HUES6 (cell line): ENCODE data around the gene LINGO4.
"Not testable (repeated sequence)": the region's sequence is repeated elsewhere in the genome, so short reads cannot be mapped to it uniquely, and the experiment has no call there.

Experiments used
- H3K27ac ChIP-seq: 2 replicates; pipeline ENCODE4 v1.7.0; 2013; ENCODE audit warnings: low read depth, mild to moderate bottlenecking, low read length, inconsistent platforms
- H3K27me3 ChIP-seq: 2 replicates; pipeline ENCODE4 v1.6.1; 2013; ENCODE audit warnings: low read length; ENCODE audit not compliant: control insufficient read depth, insufficient read depth
- H3K36me3 ChIP-seq: 2 replicates; pipeline ENCODE4 v1.6.1; 2013; ENCODE audit warnings: low read length; ENCODE audit not compliant: control insufficient read depth, insufficient read depth
- H3K4me1 ChIP-seq: 2 replicates; pipeline ENCODE4 v1.6.1; 2013; ENCODE audit warnings: low read length; ENCODE audit not compliant: control insufficient read depth, insufficient read depth
- H3K4me3 ChIP-seq: 2 replicates; pipeline ENCODE4 v1.5.1; 2013; ENCODE audit warnings: low read depth, low read length
- H3K9ac ChIP-seq: one replicate; pipeline ENCODE4 v1.6.1; 2013; ENCODE audit warnings: mild to moderate bottlenecking, low read length
- H3K9me3 ChIP-seq: 2 replicates; pipeline ENCODE4 v1.6.1; 2013; ENCODE audit warnings: low read depth, low read length; ENCODE audit not compliant: control insufficient read depth, insufficient read depth

LINGO4 gene

DNA sequence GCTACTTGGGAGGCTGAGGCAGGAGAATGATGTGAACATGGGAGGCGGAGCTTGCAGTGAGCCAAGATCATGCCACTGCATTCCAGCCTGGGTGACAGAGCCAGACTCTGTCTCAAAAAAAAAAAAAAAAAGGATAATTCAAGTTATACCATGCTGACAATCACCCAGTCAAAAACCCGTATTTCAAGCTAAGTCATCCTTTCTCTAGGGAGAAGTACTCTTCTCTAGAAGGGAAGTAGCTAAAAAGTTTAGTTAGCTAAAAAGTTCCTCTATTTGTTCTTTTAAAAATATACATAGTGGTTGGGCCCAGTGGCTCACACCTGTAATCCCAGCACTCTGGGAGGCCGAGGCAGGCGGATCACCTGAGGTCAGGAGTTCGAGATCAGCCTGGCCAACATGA lies 24.5 kb downstream of the LINGO4 start:
- H3K4me1 ChIP-seq, result not testable (repeated sequence)

DNA sequence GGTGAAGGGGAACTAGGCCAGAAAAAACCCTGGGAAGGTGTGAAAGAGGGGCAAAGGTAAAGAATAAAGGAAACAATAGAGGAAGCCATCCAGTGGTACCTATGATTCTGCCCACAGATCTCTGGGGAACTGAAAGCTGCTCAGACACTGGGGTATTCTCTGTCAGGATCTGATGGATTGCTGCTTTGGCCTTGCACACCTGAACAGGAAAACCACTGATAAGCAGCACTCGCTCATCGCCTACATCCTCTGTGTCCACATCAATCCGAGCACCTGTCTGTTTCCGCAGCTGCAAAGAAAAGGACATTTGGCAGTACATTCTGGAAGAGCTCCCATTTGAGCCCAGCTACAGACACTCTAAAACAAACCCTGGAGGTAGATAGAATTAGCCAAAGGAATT lies 25.4 kb downstream of the LINGO4 start:
- Histone ChIP-seq H3K4me3 (no peak overlapping the region), H3K36me3 (peaks cover 41% of the 10 kb centered on the region), H3K27ac (no peak overlapping the region), H3K9ac (no peak overlapping the region), H3K27me3 (no peaks in the 10 kb centered on the region), H3K4me1 (no peaks in the 10 kb centered on the region), H3K9me3 (no peaks in the 10 kb centered on the region)

More for the DNA sequence above, 24.5 kb downstream of the LINGO4 start:
- H3K27me3 ChIP-seq, H3K9ac ChIP-seq, H3K4me3 ChIP-seq, H3K27ac ChIP-seq, H3K9me3 ChIP-seq: not testable (repeated sequence)
- peaks cover 32% of the 10 kb centered on the region for H3K36me3 ChIP-seq

- Histone ChIP-seq H3K36me3 (peaks cover 57% of the 10 kb centered on the region), H3K27me3 (no peaks in the 10 kb centered on the region), H3K9me3 (no peaks in the 10 kb centered on the region), H3K9ac (no peak overlapping the region), H3K4me3 (no peak overlapping the region), H3K4me1 (no peaks in the 10 kb centered on the region), H3K27ac (no peak overlapping the region)
Observed at GRCh38 chr1:151777317-151777716, 27.9 kb downstream of the LINGO4 start.

DNA sequence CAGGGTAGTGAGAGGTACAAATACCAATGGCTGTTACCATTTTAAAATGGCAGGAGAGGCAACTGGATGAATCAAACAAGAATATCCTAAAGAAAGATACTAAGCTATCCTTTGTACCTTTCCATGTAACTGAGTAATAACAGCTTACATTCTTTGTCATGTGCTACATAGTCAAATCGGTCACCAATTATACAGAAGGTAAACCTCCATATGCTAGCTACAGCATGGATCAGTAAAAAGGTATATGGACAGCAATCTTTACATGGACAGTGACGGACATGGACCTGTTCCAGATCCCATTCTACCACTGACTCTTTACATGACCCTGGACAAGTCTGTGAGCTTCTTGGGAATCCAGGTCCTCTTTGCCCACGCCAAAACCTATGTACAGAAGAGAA lies 28.6 kb downstream of the LINGO4 start:
- Histone ChIP-seq H3K36me3 (peaks cover 56% of the 10 kb centered on the region), H3K4me1 (no peaks in the 10 kb centered on the region), H3K4me3 (no peak overlapping the region), H3K9me3 (no peaks in the 10 kb centered on the region), H3K27ac (no peak overlapping the region), H3K27me3 (no peaks in the 10 kb centered on the region), H3K9ac (no peak overlapping the region)

DNA sequence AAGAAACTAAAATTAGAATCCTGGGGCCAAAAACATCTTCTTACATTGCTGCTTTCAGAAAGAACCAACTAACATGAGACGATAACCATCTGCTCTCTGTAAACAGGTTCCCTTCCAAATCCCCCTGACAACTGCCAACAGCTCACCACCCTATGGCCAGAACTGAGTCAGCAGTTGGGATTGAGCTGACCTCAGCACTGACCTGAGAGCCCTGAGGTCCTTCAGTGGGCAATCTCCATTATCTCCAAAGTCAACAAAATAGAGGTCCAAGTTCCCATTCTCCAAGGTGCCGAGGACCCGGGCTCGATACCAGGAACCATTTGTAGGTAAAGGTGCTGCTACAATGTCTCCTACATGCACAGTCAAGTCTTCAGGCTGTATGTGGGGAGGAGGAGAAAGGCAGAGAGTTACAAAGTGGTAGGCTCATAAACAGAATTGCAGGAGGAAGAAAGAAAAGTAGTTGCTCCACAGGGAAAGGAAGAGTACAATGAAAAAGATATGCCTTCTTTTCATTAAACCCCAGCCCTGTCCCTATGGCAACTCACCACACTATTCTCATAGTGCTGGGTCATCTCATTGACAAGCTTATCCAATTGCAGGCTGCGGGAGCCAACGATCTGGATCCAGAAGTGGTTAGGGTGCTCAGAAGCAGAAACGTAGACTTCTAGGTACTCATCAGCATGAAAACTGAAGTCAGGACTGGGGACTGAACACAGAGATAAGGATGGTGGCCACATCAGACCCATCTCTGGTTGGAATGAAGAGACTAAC lies 29.1 kb downstream of the LINGO4 start:
- H3K9me3 ChIP-seq, result no peaks in the 10 kb centered on the region
- no peaks in the 10 kb centered on the region for H3K4me1 ChIP-seq
- H3K36me3 ChIP-seq, result peaks cover 51% of the 10 kb centered on the region
- no peak overlapping the region for H3K4me3 ChIP-seq
- H3K9ac ChIP-seq, result no peak overlapping the region
- no peak overlapping the region for H3K27ac ChIP-seq
- no peaks in the 10 kb centered on the region for H3K27me3 ChIP-seq

DNA sequence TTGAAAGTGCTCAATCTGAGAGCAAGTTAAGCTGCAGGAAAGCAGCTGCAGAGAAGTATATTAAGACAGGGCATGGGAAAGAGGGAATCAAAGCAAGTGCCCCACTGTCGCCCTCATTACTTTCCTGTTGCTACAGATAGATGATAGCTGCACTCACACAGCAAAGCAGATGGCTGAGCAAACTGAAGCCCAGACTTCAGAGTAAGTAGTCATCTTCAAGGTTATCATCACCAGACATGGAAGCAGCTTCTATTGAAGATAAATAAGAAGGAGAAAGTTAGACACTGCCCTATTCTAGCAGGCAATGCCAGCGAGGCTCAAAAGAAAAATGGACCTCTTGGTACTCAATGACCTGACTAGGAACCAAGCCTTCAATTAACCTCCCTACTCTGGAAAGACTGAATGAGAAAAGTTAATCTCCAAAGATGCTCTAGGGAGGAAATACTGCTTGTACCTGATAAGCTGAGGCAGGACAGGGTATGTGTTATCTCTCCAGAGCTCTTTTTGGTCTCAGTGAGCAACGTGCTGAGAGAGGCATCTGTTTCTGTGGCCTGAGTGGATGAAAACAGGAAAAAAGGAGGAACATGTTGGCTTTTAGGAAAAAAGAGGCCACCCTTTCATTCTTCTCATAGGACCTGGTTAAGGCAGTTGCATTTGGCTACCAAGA lies 30.8 kb downstream of the LINGO4 start:
- Histone ChIP-seq H3K9ac (no peak overlapping the region), H3K36me3 (peaks cover 49% of the 10 kb centered on the region), H3K9me3 (peaks cover 5% of the 10 kb centered on the region; the same call in 1 of the 2 replicates), H3K27me3 (no peaks in the 10 kb centered on the region), H3K4me1 (no peaks in the 10 kb centered on the region), H3K27ac (no peak overlapping the region), H3K4me3 (no peak overlapping the region)

DNA sequence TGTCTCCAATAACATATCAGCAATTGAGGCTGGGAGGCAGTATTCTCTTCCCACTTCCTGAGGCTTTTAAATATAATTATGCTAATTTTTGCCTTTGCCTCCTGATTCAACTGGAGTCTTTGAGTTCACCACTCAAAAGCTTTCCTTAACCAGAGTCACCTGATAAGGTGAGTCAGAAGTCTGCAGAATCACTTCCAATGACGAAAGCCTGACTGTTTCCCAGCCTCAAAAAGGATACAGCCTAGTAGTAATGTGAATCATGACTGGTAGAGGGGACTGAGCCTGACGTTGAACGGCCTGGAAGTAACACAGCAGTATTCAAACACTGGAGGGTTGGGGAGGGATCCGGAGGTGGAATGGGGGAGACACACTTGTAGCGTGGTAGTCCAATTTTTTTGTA lies 31.5 kb downstream of the LINGO4 start:
- H3K4me3 ChIP-seq, result no peak overlapping the region
- H3K27ac ChIP-seq, result no peak overlapping the region
- no peaks in the 10 kb centered on the region for H3K27me3 ChIP-seq
- peaks cover 43% of the 10 kb centered on the region for H3K36me3 ChIP-seq
- no peaks in the 10 kb centered on the region for H3K4me1 ChIP-seq
- no peak overlapping the region for H3K9ac ChIP-seq
- H3K9me3 ChIP-seq, result peaks cover 5% of the 10 kb centered on the region; the same call in 1 of the 2 replicates

GRCh38 chr1:151769270-151769669 lies 35.9 kb downstream of the LINGO4 start:
- H3K27ac ChIP-seq, H3K4me1 ChIP-seq, H3K9ac ChIP-seq, H3K9me3 ChIP-seq, H3K27me3 ChIP-seq, H3K4me3 ChIP-seq: not testable (repeated sequence)
- H3K36me3 ChIP-seq, result peaks cover 11% of the 10 kb centered on the region

DNA sequence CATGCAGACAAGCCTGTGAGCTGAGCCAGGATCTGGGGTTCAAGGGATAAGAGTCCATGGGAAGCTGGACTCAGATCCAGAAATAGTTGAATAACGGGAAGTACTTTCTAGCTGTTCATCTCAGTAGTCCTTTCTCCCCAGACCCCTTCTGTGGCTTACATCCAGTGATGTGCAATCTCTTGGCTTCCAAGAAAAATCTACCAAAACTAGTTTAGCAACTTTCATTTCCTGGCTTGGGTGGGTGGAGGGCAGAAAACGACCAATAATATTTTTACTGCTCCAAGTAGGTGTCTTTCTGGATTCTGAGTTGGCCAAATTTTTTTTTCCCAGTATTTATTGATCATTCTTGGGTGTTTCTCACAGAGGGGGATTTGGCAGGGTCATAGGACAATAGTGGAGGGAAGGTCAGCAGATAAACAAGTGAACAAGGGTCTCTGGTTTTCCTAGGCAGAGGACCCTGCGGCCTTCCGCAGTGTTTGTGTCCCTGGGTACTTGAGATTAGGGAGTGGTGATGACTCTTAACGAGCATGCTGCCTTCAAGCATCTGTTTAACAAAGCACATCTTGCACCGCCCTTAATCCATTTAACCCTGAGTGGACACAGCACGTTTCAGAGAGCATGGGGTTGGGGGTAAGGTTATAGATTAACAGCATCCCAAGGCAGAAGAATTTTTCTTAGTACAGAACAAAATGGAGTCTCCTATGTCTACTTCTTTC lies 36.7 kb downstream of the LINGO4 start:
- not testable (repeated sequence) for H3K9ac ChIP-seq, H3K4me3 ChIP-seq, H3K4me1 ChIP-seq, H3K36me3 ChIP-seq, H3K9me3 ChIP-seq, H3K27me3 ChIP-seq, H3K27ac ChIP-seq

GRCh38 chr1:151763990-151764389 lies 41.2 kb downstream of the LINGO4 start:
- H3K27me3 ChIP-seq, result no peaks in the 10 kb centered on the region

More at GRCh38 chr1:151763990-151764389, 41.2 kb downstream of the LINGO4 start:
- Histone ChIP-seq H3K27ac (peak overlapping the region; percentile 28; the same call in 1 of the 2 replicates), H3K4me1 (peaks cover 6% of the 10 kb centered on the region; the same call in 1 of the 2 replicates), H3K9ac (peak overlapping the region; percentile 89), H3K9me3 (no peaks in the 10 kb centered on the region), H3K4me3 (peak overlapping the region; percentile 91), H3K36me3 (peaks cover 28% of the 10 kb centered on the region)
